PC-3 (cell line): ENCODE results near the gene DAB1. TPM values are rescaled to one million over a fixed set of nuclear protein-coding genes. Genes with fewer than 3 reads are reported as not detected.

Experiments used
- ATAC-seq: fragments of 200-7000 bp; cut with Tn5 transposase; 2 replicates; pipeline ENCODE4 v1.9.1; 2020; ENCODE audit warnings: mild to moderate bottlenecking, moderate library complexity
- BruUV-seq: library from RNA; stranded (reverse); fragments of 400-500 nt; replicated peaks from 2 replicates; lab custom pipeline; 2021; lab: Mats Ljungman, UMichigan
- CTCF ChIA-PET: fragments of 300-600 bp; sonication (Branson Sonifier 250); formaldehyde crosslinking; loops from one replicate; lab custom pipeline; 2022; ENCODE audit warnings: antibody characterized with exemption; lab: Charles Lee
- POLR2A ChIA-PET: fragments of 300-600 bp; sonication (Branson Sonifier 250); formaldehyde crosslinking; loops from one replicate; lab custom pipeline; 2022; ENCODE audit warnings: antibody characterized with exemption; ENCODE audit not compliant: unreplicated experiment; lab: Charles Lee
- DNase-seq: peaks from one replicate; pipeline ENCODE4 v3.0.0-alpha.2; 2015
- H2AFZ ChIP-seq: fragments of 300-600 bp; sonication (generic); 2 replicates; pipeline ENCODE4 v1.6.0; 2016; ENCODE audit warnings: antibody characterized with exemption, low read length
- H3F3A ChIP-seq: fragments of 300-600 bp; sonication (generic); one replicate; pipeline ENCODE4 v1.6.0; 2017; ENCODE audit warnings: antibody characterized with exemption, low read length, control low read depth, mild to moderate bottlenecking; ENCODE audit not compliant: unreplicated experiment
- H3K27ac ChIP-seq: fragments of 300-600 bp; sonication (generic); 2 replicates; pipeline ENCODE4 v1.5.1; 2016; ENCODE audit warnings: mild to moderate bottlenecking, low read length
- H3K27me3 ChIP-seq: fragments of 300-600 bp; sonication (generic); 2 replicates; pipeline ENCODE4 v1.6.1; 2016; ENCODE audit warnings: low read length, mixed read lengths
- H3K36me3 ChIP-seq: fragments of 300-600 bp; sonication (generic); 2 replicates; pipeline ENCODE4 v1.6.1; 2016; ENCODE audit warnings: low read depth, mixed run types, low read length, mixed read lengths
- H3K4me1 ChIP-seq: fragments of 300-600 bp; sonication (generic); 2 replicates; pipeline ENCODE4 v1.5.1; 2016; ENCODE audit warnings: low read length; ENCODE audit not compliant: insufficient read depth
- H3K4me2 ChIP-seq: fragments of 300-600 bp; sonication (generic); 2 replicates; pipeline ENCODE4 v1.6.0; 2016; ENCODE audit warnings: low read length
- H3K4me3 ChIP-seq: fragments of 300-600 bp; sonication (generic); 2 replicates; pipeline ENCODE4 v1.5.1; 2016; ENCODE audit warnings: mild to moderate bottlenecking, low read length, mixed read lengths
- H3K79me2 ChIP-seq: fragments of 300-600 bp; sonication (generic); 2 replicates; pipeline ENCODE4 v1.6.1; 2017; ENCODE audit warnings: low read length, mixed read lengths
- H3K9ac ChIP-seq: fragments of 300-600 bp; sonication (generic); 2 replicates; pipeline ENCODE4 v1.6.0; 2016; ENCODE audit warnings: mild to moderate bottlenecking, low read length
- H3K9me2 ChIP-seq: fragments of 300-600 bp; sonication (generic); replicated peaks from 2 replicates; pipeline ENCODE4 v1.6.1; 2016; ENCODE audit warnings: mixed run types, low read length, mixed read lengths
- H3K9me3 ChIP-seq: fragments of 300-600 bp; sonication (generic); 2 replicates; pipeline ENCODE4 v1.6.1; 2016; ENCODE audit warnings: low read length, mixed read lengths
- H4K20me1 ChIP-seq: fragments of 300-600 bp; sonication (generic); 2 replicates; pipeline ENCODE4 v1.6.1; 2016; ENCODE audit warnings: low read length, mixed read lengths
- CTCF ChIP-seq: fragments of 300-600 bp; sonication (generic); conservative IDR thresholded peaks from 2 replicates; pipeline ENCODE4 v1.5.1; 2017; ENCODE audit warnings: antibody characterized with exemption, low read depth, mild to moderate bottlenecking, low read length
- EZH2 ChIP-seq: fragments of 300-600 bp; sonication (generic); IDR thresholded peaks from one replicate; pipeline ENCODE4 v1.6.1; 2017; ENCODE audit warnings: antibody characterized with exemption, mild to moderate bottlenecking, low read length; ENCODE audit not compliant: unreplicated experiment
- EZH2phosphoT487 ChIP-seq: fragments of 300-600 bp; sonication (generic); IDR thresholded peaks from 2 replicates; pipeline ENCODE4 v1.6.1; 2018; ENCODE audit warnings: mild to moderate bottlenecking, antibody characterized with exemption, low read length, borderline replicate concordance
- intact Hi-C: fragments of 100-400 bp; cut with micrococcal nuclease; formaldehyde crosslinking; loops from 2 replicates; pipeline ENCODE4 v1.9.0; 2023
- total RNA-seq: library from RNA; depleted of rRNA; stranded (reverse); fragments of >200 nt; gene quantifications from 2 replicates; pipeline ENCODE4 v1.2.3, GENCODE V29; 2014

Gene DAB1
- total RNA-seq, 1 experiment from 2014 or later, result not detected

GRCh38 chr1:57013522-57013921 lies 410.3 kb downstream of the DAB1 start:
- H3K36me3 ChIP-seq, result no peaks in the 10 kb centered on the region
- H2AFZ ChIP-seq, result no peak overlapping the region
- no peaks in the 10 kb centered on the region for H3F3A ChIP-seq
- no peaks in the 10 kb centered on the region for H3K4me1 ChIP-seq
- no peak for TF ChIP-seq CTCF
- TF ChIP-seq EZH2, result no peak
- TF ChIP-seq EZH2phosphoT487, result no peak
- ChIA-PET POLR2A (no interaction called here), CTCF (no interaction called here)
- no peaks in the 10 kb centered on the region for H3K9me3 ChIP-seq
- no peaks in the 10 kb centered on the region for H3K9me2 ChIP-seq
- no peak overlapping the region for H3K9ac ChIP-seq
- no peak for DNase-seq
- BruUV-seq, result no TSS peak
- no peak overlapping the region for H3K4me3 ChIP-seq
- no peaks in the 10 kb centered on the region for H4K20me1 ChIP-seq
- no peak overlapping the region for H3K4me2 ChIP-seq
- ATAC-seq, result no peak
- peaks cover 30% of the 10 kb centered on the region; the same call in 1 of the 2 replicates for H3K27me3 ChIP-seq
- intact Hi-C loops, result no loop called here
- H3K27ac ChIP-seq, result no peak overlapping the region
- H3K79me2 ChIP-seq, result no peaks in the 10 kb centered on the region

- ChIA-PET POLR2A (no interaction called here), CTCF (no interaction called here)
- no peaks in the 10 kb centered on the region for H3K9me3 ChIP-seq
- H4K20me1 ChIP-seq, result no peaks in the 10 kb centered on the region
- intact Hi-C loops, result no loop called here
- DNase-seq (no peak), ATAC-seq (no peak)
- no peaks in the 10 kb centered on the region for H3F3A ChIP-seq
- no TSS peak for BruUV-seq
- no peaks in the 10 kb centered on the region for H3K79me2 ChIP-seq
- no peak overlapping the region for H3K4me2 ChIP-seq
- H3K9ac ChIP-seq, result no peak overlapping the region
- no peak overlapping the region for H3K4me3 ChIP-seq
- TF ChIP-seq CTCF (no peak), EZH2 (no peak), EZH2phosphoT487 (no peak)
- peaks cover 34% of the 10 kb centered on the region; the same call in 1 of the 2 replicates for H3K27me3 ChIP-seq
- H3K27ac ChIP-seq, result no peak overlapping the region
- no peaks in the 10 kb centered on the region for H3K9me2 ChIP-seq
- no peak overlapping the region for H2AFZ ChIP-seq
- H3K36me3 ChIP-seq, result no peaks in the 10 kb centered on the region
- no peaks in the 10 kb centered on the region for H3K4me1 ChIP-seq
Measured at GRCh38 chr1:57012315-57012714, 411.5 kb downstream of the DAB1 start.

- H3K4me3 ChIP-seq, result no peak overlapping the region
- no peaks in the 10 kb centered on the region for H3K9me2 ChIP-seq
- H3K9ac ChIP-seq, result no peak overlapping the region
- ChIA-PET CTCF (no interaction called here), POLR2A (no interaction called here)
- TF ChIP-seq EZH2phosphoT487 (no peak), CTCF (no peak), EZH2 (no peak)
- BruUV-seq, result no TSS peak
- no peak overlapping the region for H3K4me2 ChIP-seq
- H2AFZ ChIP-seq, result no peak overlapping the region
- H3F3A ChIP-seq, result no peaks in the 10 kb centered on the region
- no peaks in the 10 kb centered on the region for H3K9me3 ChIP-seq
- H3K27ac ChIP-seq, result no peak overlapping the region
- no peaks in the 10 kb centered on the region for H4K20me1 ChIP-seq
- intact Hi-C loops, result no loop called here
- ATAC-seq (no peak), DNase-seq (no peak)
- H3K79me2 ChIP-seq, result no peaks in the 10 kb centered on the region
- no peaks in the 10 kb centered on the region for H3K4me1 ChIP-seq
- H3K36me3 ChIP-seq, result no peaks in the 10 kb centered on the region
- H3K27me3 ChIP-seq, result peaks cover 34% of the 10 kb centered on the region; the same call in 1 of the 2 replicates
Measured at GRCh38 chr1:57010511-57010910, 413.3 kb downstream of the DAB1 start.
